Sigmoid colon (tissue), 7 donors: ENCODE results near the gene BCAS1. TPM values are rescaled to one million over a fixed set of nuclear protein-coding genes. Genes with fewer than 3 reads are reported as not detected.

Source experiments
- DNase-seq: peaks from one replicate; pipeline ENCODE4 v3.0.0-alpha.2; 2019
- H3K27ac ChIP-seq, 4 donors: fragments of 200-600 bp; sonication (generic); one replicate each; pipeline ENCODE4 v1.5.1; 2016 to 2019; ENCODE audit warnings: mild to moderate bottlenecking in 1 of 4
- H3K27me3 ChIP-seq, 3 donors: fragments of 200-600 bp; sonication (generic); one replicate each; pipeline ENCODE4 v1.5.1; 2019; ENCODE audit warnings: mild to moderate bottlenecking in 1 of 3
- H3K36me3 ChIP-seq, 4 donors: fragments of 200-600 bp; sonication (generic); one replicate each; pipeline ENCODE4 v1.5.1; 2016 to 2019
- H3K4me1 ChIP-seq, 4 donors: fragments of 200-600 bp; sonication (generic); one replicate each; pipeline ENCODE4 v1.5.1; 2017 to 2019
- H3K4me3 ChIP-seq, 4 donors: fragments of 200-600 bp; sonication (generic); one replicate each; pipeline ENCODE4 v1.5.1; 2017 to 2019; ENCODE audit warnings: mild to moderate bottlenecking in 2 of 4, moderate library complexity in 1 of 4
- H3K9me3 ChIP-seq, 4 donors: fragments of 200-600 bp in 3 of 4; sonication (generic) in 3 of 4; one replicate each; pipeline versions ENCODE4 v1.5.1 to v1.6.1; 2013 to 2019
- EP300 ChIP-seq, 4 donors: sonication (generic); formaldehyde crosslinking; IDR thresholded peaks; one replicate each; pipeline ENCODE4 v1.6.1; 2017; ENCODE audit warnings: antibody characterized with exemption in 4 of 4
- POLR2A ChIP-seq, 2 donors: fragments of 450-650 bp; IDR thresholded peaks; one replicate each; pipeline ENCODE4 v1.6.1; 2016; ENCODE audit warnings: antibody characterized with exemption in 2 of 2, mild to moderate bottlenecking in 2 of 2, moderate library complexity in 2 of 2
- POLR2AphosphoS5 ChIP-seq, 4 donors: sonication (generic); formaldehyde crosslinking; IDR thresholded peaks; one replicate each; pipeline ENCODE4 v1.6.1; 2017; ENCODE audit warnings: antibody characterized with exemption in 4 of 4
- WGBS, 2 donors: extraction: QIAGEN DNeasy Blood & Tissue Kit; methylation state at CpG; one replicate each; pipeline ENCODE4 v1.1.7; 2013; 5-methylcytosine and 5-hydroxymethylcytosine counted together
- intact Hi-C: fragments of 100-400 bp; cut with DNase I; formaldehyde crosslinking; loops from one replicate; pipeline ENCODE4 v1.15.1; 2023
- polyA plus RNA-seq, 3 donors: library from polyadenylated mRNA; stranded (reverse); fragments of 200-250 nt; gene quantifications; one replicate each; pipeline ENCODE4 v1.2.3, GENCODE V29; 2013
- total RNA-seq, 4 donors: library from RNA; depleted of rRNA; stranded (reverse); fragments of >200 nt; gene quantifications; one replicate each; pipeline ENCODE4 v1.1.0, GENCODE V29; 2016
- TF ChIP-seq, protein P1 (sequence below), 4 experiments: fragments of 450-650 bp in 3 of 4; fragments of 200-600 bp in 1 of 4; IDR thresholded peaks; one replicate each; pipeline ENCODE4 v1.5.1; 2016 to 2019; ENCODE audit warnings: antibody characterized with exemption in 4 of 4, mild to moderate bottlenecking in 3 of 4, moderate library complexity in 2 of 4
- donor health status: healthy with polysubstance abuse.
- donor health status: Bipolar disorder and iron deficiency.
- donor health status: healthy.

Gene BCAS1
- total and polyA plus RNA-seq, 7 donors, result 0.71 to 198 (median 35.4) TPM; not detected in 2

DNA sequence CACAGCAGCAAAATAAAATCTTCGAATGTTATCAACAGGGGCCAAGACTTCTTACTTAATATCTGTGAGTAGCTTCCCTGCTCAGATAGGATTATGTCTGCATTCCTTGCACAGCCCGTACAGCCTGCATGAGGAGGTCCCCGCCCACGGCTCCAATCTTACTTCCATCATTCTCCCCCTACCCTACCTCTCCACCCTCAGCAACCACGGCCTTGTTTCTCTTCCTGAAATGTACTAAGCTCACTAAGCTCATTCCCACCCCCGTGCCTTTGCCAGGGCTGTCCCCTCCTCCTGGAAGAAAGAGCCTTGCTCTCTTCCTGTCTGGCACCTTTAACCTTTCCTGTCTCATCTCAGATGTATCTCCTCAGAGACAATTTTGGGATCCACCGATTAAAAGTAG lies 120.4 kb downstream of the BCAS1 start:
- DNase-seq, result no peak
- Histone ChIP-seq H3K9me3 (no peaks in the 10 kb centered on the region), H3K27me3 (no peaks in the 10 kb centered on the region), H3K36me3 (no peaks in the 10 kb centered on the region), H3K4me3 (no peak overlapping the region), H3K27ac (no peak overlapping the region), H3K4me1 (peaks cover 0 to 4% (median 0%) of the 10 kb centered on the region in 4 donors)
- TF ChIP-seq POLR2A (IDR thresholded peaks at IDR 0.05) (no peak), EP300 (IDR thresholded peaks at IDR 0.05) (no peak), POLR2AphosphoS5 (IDR thresholded peaks at IDR 0.05) (no peak)
- TF ChIP-seq, protein P1, sequence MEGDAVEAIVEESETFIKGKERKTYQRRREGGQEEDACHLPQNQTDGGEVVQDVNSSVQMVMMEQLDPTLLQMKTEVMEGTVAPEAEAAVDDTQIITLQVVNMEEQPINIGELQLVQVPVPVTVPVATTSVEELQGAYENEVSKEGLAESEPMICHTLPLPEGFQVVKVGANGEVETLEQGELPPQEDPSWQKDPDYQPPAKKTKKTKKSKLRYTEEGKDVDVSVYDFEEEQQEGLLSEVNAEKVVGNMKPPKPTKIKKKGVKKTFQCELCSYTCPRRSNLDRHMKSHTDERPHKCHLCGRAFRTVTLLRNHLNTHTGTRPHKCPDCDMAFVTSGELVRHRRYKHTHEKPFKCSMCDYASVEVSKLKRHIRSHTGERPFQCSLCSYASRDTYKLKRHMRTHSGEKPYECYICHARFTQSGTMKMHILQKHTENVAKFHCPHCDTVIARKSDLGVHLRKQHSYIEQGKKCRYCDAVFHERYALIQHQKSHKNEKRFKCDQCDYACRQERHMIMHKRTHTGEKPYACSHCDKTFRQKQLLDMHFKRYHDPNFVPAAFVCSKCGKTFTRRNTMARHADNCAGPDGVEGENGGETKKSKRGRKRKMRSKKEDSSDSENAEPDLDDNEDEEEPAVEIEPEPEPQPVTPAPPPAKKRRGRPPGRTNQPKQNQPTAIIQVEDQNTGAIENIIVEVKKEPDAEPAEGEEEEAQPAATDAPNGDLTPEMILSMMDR (IDR thresholded peaks at IDR 0.05), result no peak
- intact Hi-C loops, result no loop called here
- WGBS, 2 donors, result 59 to 83% methylated on average over 7 of the region's 7 CpGs

GRCh38 chr20:53949319-53949839 lies 121.0 kb downstream of the BCAS1 start:
- no peaks in the 10 kb centered on the region for H3K36me3 ChIP-seq
- WGBS, 2 donors, result 28 to 64% methylated on average over 10 of the region's 10 CpGs
- H3K4me1 ChIP-seq, result peaks cover 0 to 4% (median 0%) of the 10 kb centered on the region in 4 donors
- H3K27ac ChIP-seq, result no peak overlapping the region
- no peak for TF ChIP-seq POLR2AphosphoS5 (IDR thresholded peaks at IDR 0.05)
- TF ChIP-seq EP300 (IDR thresholded peaks at IDR 0.05), result no peak
- TF ChIP-seq, protein P1 (IDR thresholded peaks at IDR 0.05), result no peak
- TF ChIP-seq POLR2A (IDR thresholded peaks at IDR 0.05), result no peak
- H3K27me3 ChIP-seq, result no peaks in the 10 kb centered on the region
- no peak overlapping the region for H3K4me3 ChIP-seq
- no peak for DNase-seq
- intact Hi-C loops, result loop anchor here (10.0 kb wide), 2 partner anchors 115 to 245 kb away; no protein-coding TSS in a partner anchor
- H3K9me3 ChIP-seq, result no peaks in the 10 kb centered on the region

GRCh38 chr20:53948383-53949318 lies 121.7 kb downstream of the BCAS1 start:
- WGBS, 2 donors, result 86 to 94% methylated on average over 11 of the region's 11 CpGs
- no peak for TF ChIP-seq POLR2A (IDR thresholded peaks at IDR 0.05)
- TF ChIP-seq, protein P1 (IDR thresholded peaks at IDR 0.05), result no peak
- no peak for TF ChIP-seq EP300 (IDR thresholded peaks at IDR 0.05)
- TF ChIP-seq POLR2AphosphoS5 (IDR thresholded peaks at IDR 0.05), result no peak
- intact Hi-C loops, result loop anchor here (10.0 kb wide), 2 partner anchors 116 to 246 kb away; no protein-coding TSS in a partner anchor
- Histone ChIP-seq H3K27me3 (no peaks in the 10 kb centered on the region), H3K27ac (no peak overlapping the region), H3K36me3 (no peaks in the 10 kb centered on the region), H3K4me1 (peaks cover 0 to 5% (median 2%) of the 10 kb centered on the region in 4 donors), H3K9me3 (no peaks in the 10 kb centered on the region), H3K4me3 (no peak overlapping the region)
- DNase-seq, result no peak

DNA sequence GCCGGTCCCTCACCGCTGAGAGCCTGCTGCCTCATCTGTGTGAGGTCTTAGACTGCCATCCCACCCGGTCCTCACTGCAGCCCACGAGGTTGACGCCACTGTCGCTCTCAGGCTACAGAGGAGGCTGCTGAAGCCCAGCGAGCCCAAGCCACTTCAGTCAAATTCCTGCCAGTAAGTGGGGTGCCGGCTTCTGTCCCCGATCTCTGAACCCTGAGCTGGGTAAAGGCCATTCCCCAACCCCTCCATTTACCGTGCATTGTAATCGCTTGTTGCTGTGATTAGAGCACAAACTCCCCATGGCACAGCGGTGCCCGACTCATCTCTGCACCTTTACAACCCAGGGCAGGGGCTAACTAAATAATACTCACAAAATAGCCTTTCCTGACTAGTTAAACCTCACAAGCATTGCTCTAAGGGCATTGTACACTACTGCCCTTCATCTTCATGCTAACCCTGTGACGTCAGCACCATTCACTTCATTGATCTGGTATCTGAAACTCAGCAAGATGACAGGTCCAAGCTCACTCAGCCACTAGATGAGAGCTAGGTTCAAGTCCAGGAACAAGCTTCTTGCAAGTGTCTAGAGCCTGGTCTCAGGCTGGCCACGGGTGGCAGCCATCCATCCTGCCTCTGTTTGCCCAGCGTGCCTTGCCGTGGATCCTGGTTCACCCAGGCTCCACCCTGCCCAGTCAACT lies 122.7 kb downstream of the BCAS1 start:
- Histone ChIP-seq H3K27me3 (no peaks in the 10 kb centered on the region), H3K4me3 (no peak overlapping the region), H3K4me1 (peaks cover 0 to 7% (median 2%) of the 10 kb centered on the region in 4 donors), H3K27ac (no peak overlapping the region), H3K9me3 (no peaks in the 10 kb centered on the region), H3K36me3 (no peaks in the 10 kb centered on the region)
- 90 to 94% methylated on average over 17 of the region's 17 CpGs for WGBS, 2 donors
- TF ChIP-seq POLR2A (IDR thresholded peaks at IDR 0.05), result peak in 1 of 2 donors; percentile 4
- TF ChIP-seq POLR2AphosphoS5 (IDR thresholded peaks at IDR 0.05), result no peak
- TF ChIP-seq, protein P1 (IDR thresholded peaks at IDR 0.05), result no peak
- TF ChIP-seq EP300 (IDR thresholded peaks at IDR 0.05), result no peak
- intact Hi-C loops, result loop anchor here (10.0 kb wide), 2 partner anchors 117 to 247 kb away; no protein-coding TSS in a partner anchor
- DNase-seq, result no peak
